Renal pelvis (tissue), 4 donors: Measurements from ENCODE around the gene ARL8A. TPM values are rescaled to one million over a fixed set of nuclear protein-coding genes. Genes with fewer than 3 reads are reported as not detected.
A peak's percentile ranks its signal among the peaks of the same experiment; 100 is the strongest.
"Not testable (repeated sequence)": the region's sequence is repeated elsewhere in the genome, so short reads cannot be mapped to it uniquely, and the experiment has no call there.

ENCODE experiments used
- DNase-seq: peaks from one replicate; pipeline ENCODE4 v3.0.0-alpha.2; 2013
- polyA plus RNA-seq, 3 donors: library from polyadenylated mRNA; unstranded; fragments of 120-200 nt; gene quantifications; one replicate each; pipeline ENCODE4 v1.2.1, GENCODE V29; 2013; ENCODE audit not compliant: insufficient read length in 3 of 3

Gene ARL8A
- polyA plus RNA-seq, 3 donors = 41.1 to 45.2 (median 41.2) TPM

DNA sequence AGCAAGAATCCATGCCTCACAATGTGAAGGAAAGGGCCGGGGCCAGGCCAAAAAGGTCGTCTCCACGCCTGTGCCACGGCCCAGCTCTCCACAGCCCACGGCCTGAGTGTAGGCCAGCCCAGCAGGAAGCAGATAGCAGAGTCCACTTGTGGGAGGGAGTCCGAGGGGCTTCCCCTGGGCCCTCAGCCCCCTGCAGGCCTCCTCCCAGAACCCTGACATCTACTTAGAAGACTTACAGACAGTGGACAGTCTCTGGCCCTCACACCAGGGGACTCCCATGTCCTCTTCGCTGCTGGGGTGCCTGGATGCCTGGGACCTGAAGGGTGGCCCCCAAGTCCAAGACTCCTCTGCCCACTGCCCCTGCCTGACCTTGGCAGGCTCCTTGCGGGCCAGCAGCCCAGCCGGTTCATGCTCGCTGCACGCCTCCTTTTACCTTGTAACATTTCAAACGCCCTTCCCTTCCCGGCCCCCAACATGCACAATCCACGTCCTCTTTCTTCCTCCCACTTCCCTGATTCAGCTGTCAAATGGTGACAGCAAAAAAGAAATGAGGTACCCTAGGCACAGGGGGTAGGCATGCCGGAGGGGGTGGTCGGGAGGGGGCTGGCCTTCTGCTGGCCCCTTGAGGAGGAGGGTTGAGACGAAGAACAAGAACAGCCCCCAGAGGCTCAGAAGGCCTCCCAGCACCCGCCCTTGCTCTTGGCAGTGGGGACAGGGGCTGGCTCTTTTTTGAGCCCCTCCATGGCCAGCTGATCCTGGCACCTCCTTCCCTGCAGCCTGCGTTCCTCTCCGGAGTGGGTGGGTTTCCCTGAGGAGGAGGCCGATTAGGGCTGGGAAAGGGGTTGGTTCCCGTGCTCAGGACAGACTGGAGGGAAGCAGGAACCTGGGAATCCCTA, 16.9 kb upstream of the ARL8A start:
- DNase-seq = no peak

DNA sequence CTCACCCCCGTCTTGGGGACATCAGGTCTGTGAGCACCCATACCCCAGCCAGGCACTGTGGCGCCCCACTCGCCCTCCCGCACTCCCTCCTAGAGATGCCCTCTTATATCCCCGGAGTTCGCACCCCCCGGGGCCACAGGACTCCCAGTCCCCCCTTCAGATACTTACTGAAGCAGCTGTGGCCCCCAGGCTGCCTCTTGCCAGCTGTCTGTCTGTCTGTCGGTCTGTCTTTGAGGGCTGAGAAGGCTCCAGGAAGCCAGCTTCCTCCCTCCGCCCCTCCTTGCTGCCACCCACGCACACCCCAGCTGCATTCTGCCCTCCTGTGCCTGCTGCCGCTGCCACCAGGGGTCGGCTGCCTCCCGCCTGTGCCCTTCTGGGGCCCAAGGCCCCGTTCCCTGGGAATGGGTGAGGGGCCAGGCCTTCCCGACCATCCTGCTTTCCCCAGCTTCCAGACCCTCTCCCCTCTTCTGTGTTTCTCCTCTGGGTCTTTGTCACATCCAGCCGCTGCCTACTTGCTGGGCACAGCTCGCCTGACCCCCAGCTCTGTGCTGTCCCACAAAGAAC, 15.9 kb upstream of the ARL8A start, which contains the start of gene PTPN7:
Gene PTPN7 (minus strand): TSS at position 226 of the 564 bp plus-strand sequence. CDS start 1,200 bp downstream, outside the sequence.
- no peak for DNase-seq

DNA sequence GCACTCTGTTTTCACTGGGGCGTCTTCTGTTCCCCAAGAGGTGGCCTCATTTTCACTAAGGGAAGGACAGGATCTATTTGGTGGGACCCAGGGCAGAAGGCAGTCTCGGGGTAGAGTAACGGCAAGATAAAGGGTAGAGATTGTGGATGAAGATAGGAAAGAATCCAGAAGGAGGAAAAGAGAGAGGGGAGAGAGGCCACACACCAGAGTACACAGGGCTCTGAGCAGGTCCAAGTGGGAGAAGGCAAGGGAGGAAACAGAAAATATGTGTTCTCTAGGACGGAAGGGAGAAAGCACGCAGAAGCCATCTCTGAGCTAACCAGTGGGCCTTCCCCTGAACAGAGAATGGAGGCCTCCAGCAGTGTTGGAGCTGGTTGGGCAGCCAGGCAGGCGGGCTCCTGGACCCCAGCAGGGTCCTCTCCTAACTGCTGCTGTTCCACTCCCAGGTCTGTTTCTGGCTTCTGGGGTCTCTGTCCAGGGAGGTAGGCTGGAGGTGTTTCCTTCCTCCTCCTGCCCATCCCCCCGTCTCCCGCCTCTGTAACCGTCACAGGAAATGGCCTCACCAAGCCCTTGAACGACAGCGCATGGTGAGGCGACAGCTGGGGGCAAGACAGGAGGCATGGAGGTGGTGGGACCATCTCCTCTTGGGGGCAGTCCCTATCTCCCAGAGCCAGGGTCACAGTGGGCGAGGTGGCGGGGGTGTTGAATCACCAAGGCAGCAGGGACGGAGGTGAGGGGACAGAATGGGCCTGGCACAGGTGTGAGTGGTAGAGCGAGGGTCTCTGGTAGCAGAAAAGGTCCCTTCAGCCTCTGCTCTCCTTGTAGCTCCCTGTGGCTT, 15.2 kb upstream of the ARL8A start:
- DNase-seq = no peak

DNA sequence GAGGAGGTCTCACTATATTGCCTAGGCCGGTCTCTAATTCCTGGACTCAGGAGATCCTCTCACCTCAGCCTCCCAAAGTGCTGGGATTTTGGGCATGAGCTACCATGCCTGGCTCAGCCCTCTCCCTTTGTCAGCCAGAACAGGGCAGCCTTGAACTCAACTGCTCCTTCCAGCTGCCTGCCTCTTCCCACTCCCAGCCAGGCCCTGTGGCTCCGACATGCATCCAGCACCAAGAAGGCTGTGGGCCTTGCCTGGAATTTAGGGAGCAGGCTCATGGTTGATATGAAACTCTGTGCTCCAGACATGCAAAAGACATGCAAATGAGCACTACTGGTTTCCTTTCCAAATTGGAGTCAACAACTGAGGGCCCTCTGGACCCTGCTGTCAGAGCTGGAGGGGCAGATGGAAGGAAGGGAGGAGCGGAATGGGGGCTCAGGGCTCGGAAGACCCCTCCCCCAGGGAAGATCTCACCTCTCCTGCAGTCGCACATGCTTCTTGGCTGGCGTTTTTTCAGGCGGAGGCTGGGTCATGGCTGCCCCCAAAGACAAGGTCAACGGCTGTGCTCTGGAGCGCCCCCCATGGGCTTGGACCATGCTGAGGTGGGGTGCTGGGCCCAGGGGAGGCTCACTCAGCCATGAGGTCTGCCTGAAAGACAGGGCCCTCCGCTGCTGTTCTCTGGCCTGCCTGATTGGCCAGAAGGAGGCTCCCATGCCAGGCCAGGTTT, 14.4 kb upstream of the ARL8A start:
- no peak for DNase-seq

DNA sequence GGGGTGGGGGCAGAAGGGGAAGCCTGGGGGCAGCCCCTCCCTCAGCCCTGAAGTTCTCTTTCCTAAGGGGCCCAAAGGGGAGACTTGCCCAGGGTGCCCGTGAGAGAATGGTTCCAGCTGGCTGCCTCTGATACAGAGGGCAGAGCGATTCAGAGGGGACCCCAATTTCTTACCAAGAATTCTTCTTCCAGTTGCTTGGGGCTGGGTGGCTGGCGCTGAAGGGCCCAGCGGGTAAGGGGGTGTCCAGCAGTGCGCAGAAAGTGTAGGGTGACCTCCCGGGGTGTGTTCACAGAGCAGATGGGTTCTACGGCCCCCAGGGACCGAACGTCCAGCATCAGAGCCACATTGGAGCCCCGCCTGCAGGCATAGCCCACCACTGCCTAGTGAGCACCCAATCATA, 13.4 kb upstream of the ARL8A start:
- no peak for DNase-seq

DNA sequence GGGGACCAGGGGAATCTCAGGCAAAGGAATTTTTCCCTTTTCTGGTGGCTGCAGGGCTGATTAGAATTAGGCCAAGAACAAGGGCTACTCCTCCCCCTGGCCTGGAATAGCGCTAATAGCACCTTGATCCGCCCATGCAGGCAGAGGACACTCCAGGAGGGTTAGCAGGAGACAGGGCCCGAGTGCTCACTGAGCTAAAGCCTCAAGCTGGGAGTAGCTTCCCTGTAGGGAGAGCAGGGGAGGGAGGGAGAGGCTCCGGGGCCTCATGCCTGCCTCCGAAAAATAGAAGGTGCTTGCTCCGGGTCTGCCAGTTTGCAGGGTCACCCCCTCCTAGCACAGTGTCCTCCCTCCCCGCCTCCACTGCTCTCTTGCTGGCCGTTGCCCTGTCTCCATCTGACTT, 12.1 kb upstream of the ARL8A start:
- DNase-seq = no peak

DNA sequence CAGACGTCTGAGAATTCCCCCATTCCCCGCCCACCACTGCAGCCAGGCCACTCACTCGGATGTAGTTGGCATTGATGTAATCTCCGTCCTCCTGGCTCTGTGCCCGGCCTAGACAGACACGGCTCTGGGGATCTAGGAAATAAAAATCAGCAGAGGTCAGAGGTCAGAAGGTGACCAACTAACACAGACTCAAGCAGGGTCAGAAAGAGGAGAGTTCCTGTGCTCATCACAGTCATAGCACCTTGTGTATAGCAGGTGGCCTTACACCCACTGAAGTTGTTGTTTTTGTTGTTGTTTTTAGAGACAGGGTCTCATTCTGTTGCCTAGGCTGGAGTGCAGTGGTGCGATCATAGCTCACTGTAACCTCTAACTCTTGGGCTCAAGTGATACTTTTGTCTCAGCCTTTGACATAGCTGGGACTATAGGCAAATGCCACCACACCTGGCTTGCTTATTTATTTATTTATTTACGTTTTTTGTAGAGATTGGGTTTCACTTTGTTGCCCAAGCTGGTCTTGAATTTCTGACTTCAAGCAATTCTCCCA, 11.0 kb upstream of the ARL8A start:
- no peak for DNase-seq

DNA sequence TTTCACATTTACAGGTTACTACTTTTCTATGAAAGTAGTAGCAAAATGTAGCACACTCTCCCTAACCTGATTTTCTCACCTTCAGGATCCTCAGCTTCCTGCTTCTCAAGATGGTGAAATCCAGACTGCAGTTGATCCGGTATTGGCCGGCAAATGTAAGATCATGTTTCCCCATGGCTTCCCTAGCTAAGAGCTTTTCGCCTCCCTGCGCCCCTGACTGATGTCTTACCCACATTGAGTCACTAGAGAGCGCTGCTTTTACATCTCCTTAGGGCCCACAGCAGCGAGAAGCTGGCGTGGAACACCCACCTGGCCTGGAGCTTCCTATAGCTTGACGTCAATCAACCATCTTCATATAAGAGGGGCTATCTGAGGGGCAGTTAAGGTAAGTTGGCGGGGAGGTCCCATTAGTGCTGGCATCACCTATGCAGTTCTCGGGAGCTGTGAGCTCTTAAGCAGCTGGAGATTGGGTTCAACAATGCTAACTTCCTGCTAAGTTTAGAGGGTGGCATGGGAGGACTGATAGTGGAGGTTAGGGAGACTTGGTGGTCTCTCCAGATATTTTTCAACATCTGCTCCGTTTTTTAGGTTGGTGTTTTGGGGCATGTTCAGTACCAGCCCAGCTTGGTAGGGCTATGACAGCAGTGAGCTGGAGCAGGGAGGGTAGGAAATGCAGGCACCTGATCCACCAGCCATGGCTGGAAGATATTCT, 10.4 kb upstream of the ARL8A start:
- peak; percentile 82 for DNase-seq

DNA sequence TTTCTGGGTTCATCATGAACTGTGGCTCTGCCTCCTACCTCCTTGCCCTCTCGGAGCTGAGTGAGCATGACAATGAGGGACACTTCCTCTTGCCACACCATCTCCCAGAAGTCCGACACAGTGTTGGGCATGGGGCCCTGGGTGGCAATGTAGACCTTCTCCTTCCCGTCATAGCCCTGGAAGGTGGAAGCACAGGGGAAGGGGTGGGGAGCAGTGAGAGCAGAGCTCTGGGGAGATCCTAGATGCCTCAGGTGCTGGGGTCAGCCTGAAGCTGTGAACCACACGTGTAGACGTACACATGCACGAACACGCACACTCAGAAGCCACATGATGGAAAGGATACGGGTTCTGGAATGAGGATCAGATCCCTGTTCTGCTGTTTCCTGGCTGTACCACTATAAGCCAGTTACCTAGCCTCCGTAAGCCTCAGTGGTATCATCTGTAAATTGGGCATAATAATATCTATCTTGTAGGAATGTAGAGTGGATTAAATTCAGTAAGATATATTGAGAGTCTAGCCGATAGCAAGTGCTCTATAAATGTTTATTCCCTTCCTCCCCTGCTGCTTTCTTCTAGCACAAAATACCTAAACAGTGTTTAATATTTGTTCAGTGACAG, 9.7 kb upstream of the ARL8A start:
- no peak for DNase-seq

DNA sequence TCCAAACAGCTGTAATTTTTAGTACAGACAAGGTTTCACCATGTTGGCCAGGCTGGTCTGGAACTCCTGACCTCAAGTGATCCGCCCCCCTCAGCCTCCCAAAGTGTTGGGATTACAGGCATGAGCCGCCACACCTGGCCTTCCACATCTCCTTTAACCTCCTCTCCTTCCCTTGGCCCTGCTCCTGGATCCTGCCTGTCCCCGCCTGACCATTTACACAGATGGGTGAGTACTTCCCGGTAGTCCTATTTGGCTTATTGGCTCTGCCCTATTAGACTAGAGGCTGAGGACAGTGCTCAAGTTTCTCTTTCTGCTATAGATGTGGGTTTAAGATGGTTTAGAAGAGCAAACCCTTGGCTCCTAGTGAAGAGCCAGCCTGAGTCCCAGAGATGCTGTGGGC, 8.7 kb upstream of the ARL8A start:
- no peak for DNase-seq

DNA sequence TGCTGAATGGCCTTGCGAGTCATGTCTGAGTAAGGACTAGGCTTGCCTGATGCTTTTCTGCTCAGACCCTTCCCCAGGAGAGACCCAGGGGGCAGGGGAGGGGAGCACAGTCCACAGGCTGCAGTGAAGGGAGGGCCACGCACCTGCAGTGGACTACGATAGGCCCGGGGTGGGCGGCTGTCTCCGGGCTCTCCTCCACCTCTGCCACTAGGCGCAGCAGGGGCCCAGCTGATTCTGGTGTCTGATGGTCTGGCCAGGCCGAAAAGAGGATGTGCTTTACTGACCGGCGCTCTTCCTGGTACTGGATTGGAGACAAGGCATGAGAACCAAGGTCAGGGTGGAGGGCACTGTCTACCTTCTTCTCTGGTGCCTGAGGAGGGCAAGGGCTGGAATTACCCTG, 7.9 kb upstream of the ARL8A start:
- DNase-seq = no peak

DNA sequence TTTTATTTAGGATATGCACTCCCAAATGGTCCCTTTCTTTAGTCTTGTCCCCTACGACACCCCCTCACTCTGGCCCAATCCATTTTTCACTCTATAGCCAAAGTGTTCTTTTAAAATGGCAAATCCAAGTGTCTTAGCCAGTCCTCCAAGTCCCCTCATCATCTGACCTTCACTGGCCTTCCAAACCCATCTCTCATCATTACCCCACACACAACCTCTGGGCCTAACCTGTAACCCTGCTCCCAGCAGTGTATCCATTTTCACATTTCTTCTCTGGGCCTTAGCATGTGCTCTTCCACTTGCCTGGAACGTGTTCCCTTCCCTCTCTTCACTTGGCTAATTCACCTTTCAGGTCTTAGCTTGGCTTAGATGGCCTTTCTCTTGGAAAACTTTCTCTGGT, 6.5 kb upstream of the ARL8A start:
- DNase-seq = no peak

DNA sequence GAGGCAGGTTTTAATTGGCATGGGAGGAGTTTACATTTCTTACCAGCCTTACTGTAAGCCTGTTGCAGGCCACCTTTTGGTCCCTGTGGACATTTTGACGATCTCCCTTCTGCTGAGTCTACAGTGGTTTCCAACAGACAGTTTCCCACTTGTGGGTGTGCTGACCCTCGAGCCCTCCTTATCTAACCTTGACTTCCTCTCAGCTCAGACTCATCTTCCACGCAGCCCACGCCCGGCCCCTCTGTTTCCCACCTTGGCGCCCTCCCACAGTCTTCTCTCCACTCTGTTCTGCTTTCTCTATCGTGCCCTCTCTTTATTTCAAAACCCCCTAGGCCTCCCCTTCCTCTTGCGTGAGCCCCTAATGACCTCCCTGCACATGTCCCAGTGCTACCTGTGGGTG, 6.1 kb upstream of the ARL8A start:
- no peak for DNase-seq

DNA sequence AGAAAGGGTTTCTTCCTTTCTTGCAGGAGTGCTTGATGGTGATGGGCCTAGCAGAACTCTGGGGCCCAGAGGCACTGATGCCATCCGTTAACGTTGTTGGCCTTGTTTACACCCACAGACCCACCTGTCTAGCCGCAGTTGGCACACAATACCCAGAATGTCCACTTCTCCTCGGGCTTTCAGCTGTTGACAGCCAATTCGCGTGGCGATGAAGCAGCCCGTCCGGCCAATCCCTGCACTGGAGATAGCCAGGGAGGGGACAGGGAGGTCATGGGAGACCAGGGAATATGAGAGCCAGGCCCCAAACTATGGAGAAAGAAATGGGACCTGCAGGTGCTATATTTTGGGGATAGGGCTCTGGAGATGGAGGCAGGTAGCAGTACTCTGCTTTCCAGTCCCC, 5.7 kb upstream of the ARL8A start:
- DNase-seq = no peak

DNA sequence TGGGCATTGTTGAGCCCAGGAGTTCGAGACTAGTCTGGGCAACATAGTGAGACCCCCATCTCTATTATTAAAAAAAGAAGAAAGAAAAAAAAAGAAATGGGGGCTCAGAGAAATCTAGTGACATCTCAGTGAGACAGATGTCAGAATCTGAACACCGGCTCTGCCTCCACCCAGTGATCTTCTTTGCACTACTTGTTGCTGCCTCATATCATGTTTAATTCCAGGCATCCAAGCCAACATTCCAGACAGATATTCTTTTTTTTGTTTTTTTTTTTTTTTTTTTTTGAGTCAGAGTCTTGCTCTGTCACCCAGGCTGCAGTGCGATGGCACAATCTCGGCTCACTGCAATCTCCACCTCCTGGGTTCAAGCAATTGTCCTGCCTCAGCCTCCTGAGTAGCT, 5.0 kb upstream of the ARL8A start:
- DNase-seq = no peak

DNA sequence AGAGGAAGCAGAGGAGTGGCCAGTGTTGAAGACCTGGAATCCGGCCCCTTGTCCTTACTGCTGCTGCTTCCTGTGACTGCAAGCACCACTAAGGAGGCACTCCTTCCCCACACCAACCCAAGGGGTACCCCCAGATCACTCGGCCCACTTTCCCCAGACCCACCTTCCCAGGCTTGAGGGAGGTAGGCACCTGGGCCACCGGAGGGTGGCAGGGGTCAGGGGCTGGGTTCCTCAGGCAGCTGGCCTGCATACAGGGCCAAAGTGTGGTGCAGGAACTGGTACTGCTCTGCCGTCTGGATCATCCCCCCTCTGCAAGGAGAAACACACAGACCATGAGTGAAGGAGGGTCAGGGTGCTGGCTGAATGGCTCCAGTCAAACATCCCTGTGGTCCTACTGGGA, 3.9 kb upstream of the ARL8A start:
- DNase-seq = no peak

DNA sequence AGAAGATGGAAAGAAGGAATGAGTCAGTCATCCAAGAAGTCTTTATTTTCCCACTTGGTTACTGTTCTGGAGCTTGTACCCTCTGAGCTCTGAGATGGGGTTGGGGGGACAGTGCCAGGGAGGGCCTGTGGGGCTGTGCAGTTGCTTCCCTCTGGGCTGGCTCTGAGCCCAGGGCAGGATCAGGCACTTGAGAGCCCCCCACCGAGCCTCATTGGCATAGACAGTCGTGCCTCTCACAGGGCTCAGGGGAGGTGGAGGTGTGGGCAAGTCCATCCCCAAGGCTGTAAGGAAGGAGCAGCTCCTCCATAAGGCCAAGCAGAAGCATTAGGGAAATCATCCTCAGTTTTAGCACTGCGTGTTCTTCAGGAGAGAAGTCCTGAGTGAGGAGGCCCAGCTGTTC, 2.5 kb upstream of the ARL8A start:
- no peak for DNase-seq

DNA sequence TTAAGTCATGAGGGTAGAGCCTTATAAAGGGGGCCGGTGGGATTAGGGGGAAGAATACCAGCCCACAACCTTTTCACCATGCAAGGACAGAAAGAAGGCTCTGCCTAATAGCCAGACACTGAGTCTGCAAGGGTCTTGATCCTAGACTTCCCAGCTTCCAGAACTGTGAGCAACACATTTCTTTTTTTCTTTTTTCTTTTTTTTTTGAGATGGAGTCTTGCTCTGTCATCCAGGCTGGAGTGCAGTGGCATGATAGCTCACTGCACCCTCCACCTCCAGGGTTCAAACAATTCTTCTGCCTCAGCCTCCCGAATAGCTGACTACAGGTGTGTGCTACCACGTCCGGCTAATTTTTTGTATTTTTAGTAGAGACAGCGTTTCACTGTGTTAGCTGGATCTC, 1.7 kb upstream of the ARL8A start:
- no peak for DNase-seq

DNA sequence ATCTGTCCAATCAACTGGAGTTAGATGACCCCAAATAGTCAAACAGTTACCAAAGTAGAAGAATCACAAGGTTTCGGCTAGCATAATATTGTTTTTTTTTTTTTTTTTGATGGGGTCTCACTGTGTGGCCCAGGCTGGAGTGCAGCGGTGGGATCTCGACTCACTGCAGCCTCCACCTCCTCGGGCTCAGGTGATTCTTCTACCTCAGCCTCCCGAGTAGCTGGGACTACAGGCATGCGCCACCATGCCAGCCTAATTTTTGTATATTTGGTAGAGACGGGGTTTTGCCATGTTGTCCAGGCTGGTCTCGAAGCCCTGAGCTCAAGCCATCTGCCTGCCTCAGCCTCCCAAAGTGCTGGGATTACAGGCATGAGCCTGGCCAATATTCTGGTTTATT, 1.2 kb upstream of the ARL8A start:
- DNase-seq = not testable (repeated sequence)

DNA sequence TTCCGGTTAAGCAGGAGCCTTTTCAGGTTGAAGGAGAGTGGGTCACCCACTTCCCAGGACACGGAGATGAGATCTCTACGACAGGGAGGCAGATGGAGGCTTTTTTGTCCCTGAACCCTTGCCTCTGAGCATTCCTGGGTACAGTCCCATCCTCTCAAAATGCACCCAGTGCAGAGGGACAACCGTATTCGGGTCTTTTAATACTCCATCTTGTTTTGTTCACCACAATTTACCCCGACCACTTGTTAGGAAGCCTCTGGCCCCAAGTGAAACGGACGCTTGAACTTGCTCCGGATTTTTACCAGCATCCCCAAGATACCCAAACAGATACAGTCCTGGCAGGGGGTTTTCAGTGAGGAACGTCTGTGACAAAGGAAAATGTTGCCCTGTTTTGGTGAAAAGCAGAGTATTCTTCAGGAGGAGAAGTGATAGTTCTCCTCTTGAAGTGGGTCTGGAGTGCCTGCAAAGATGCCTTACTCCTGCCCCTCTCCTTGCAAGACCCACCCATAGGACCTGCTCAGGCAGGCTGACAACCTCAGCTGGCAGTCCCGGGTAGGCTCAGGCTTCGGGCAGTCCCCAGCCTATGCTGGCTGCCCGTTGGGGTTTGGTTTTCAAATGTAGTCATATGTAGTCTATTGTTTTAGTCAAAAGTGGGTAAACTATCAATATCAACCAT, 669 bp upstream of the ARL8A start:
- DNase-seq = no peak
